ENCODE results near the gene FADS3.

The FADS3 gene

GRCh38 chr11:61910187-61911127 is 19.1 kb upstream of the FADS3 start:
- DNase-seq (ENCODE audit: low read depth): no peak
- TF ChIP-seq, protein P1, sequence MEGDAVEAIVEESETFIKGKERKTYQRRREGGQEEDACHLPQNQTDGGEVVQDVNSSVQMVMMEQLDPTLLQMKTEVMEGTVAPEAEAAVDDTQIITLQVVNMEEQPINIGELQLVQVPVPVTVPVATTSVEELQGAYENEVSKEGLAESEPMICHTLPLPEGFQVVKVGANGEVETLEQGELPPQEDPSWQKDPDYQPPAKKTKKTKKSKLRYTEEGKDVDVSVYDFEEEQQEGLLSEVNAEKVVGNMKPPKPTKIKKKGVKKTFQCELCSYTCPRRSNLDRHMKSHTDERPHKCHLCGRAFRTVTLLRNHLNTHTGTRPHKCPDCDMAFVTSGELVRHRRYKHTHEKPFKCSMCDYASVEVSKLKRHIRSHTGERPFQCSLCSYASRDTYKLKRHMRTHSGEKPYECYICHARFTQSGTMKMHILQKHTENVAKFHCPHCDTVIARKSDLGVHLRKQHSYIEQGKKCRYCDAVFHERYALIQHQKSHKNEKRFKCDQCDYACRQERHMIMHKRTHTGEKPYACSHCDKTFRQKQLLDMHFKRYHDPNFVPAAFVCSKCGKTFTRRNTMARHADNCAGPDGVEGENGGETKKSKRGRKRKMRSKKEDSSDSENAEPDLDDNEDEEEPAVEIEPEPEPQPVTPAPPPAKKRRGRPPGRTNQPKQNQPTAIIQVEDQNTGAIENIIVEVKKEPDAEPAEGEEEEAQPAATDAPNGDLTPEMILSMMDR (IDR thresholded peaks at IDR 0.05; ENCODE audit: insufficient read depth, low read depth, low read length, missing control alignments): no peak

DNA sequence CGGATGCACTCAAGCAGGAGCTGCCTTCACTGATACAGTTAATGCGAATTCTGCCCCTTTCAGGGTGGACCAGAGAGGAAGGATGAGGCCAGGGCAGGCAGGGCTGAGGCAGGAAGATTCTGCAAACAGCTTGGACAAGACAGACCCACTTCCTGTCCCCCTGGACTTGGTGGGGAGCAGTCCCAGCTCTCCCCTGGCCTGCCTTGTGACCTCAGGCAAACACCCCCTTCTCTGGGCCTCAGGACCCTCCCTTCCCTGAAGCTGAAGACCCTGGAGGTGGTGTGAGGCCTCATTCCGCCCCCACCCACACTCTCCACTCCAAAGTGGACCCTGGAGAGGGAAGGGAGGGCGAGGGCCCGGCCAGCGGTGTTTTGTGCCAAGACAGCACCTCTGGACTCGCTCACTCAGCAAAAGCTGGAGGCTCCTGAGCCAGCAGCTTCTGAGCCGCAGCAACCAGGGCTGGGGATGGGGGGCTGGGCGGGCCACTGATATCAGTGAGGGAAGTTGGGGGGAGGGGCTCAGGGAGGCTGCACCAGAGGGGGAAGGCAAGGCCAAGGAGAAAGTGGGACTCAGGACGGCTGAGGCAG is 17.5 kb upstream of the FADS3 start:
- DNase-seq (ENCODE audit: low read depth): no peak
- no peak overlapping the region for H3K4me3 ChIP-seq (ENCODE audit: low read length)
- TF ChIP-seq, protein P1 (IDR thresholded peaks at IDR 0.05; ENCODE audit: insufficient read depth, low read depth, low read length, missing control alignments): no peak

More at GRCh38 chr11:61910187-61911127, 19.1 kb upstream of the FADS3 start:
- H3K4me3 ChIP-seq (ENCODE audit: low read length): no peak overlapping the region

- no peak for DNase-seq (ENCODE audit: low read depth)
- TF ChIP-seq, protein P1 (IDR thresholded peaks at IDR 0.05; ENCODE audit: insufficient read depth, low read depth, low read length, missing control alignments): no peak
- H3K4me3 ChIP-seq (ENCODE audit: low read length): no peak overlapping the region
Measured at GRCh38 chr11:61907871-61908729, 16.8 kb upstream of the FADS3 start.

GRCh38 chr11:61907282-61907681 is 15.9 kb upstream of the FADS3 start:
- TF ChIP-seq, protein P1 (IDR thresholded peaks at IDR 0.05; ENCODE audit: insufficient read depth, low read depth, low read length, missing control alignments): no peak
- DNase-seq (ENCODE audit: low read depth): no peak
- H3K4me3 ChIP-seq (ENCODE audit: low read length): no peak overlapping the region

DNA sequence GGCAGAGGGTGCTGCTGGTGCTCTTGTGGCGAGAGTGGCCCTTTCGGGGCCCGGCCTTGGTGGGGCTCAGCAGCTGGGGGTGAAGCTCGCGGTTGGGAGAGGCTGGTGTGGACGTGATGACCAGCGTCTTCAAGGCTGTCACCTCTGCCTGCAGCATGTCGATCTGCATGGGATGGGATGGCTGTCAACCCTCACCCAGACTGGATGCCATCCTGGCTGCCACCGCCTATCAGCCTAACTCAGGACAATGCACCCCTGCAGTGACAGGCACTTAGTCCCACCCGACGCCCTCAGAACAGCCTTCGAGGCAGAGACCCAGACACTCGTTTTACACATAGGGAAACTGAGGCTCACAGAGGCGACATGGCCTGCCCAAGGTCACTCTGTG is 15.2 kb upstream of the FADS3 start:
- DNase-seq (ENCODE audit: low read depth): no peak
- H3K4me3 ChIP-seq (ENCODE audit: low read length): no peak overlapping the region
- TF ChIP-seq, protein P1 (IDR thresholded peaks at IDR 0.05; ENCODE audit: insufficient read depth, low read depth, low read length, missing control alignments): no peak

DNA sequence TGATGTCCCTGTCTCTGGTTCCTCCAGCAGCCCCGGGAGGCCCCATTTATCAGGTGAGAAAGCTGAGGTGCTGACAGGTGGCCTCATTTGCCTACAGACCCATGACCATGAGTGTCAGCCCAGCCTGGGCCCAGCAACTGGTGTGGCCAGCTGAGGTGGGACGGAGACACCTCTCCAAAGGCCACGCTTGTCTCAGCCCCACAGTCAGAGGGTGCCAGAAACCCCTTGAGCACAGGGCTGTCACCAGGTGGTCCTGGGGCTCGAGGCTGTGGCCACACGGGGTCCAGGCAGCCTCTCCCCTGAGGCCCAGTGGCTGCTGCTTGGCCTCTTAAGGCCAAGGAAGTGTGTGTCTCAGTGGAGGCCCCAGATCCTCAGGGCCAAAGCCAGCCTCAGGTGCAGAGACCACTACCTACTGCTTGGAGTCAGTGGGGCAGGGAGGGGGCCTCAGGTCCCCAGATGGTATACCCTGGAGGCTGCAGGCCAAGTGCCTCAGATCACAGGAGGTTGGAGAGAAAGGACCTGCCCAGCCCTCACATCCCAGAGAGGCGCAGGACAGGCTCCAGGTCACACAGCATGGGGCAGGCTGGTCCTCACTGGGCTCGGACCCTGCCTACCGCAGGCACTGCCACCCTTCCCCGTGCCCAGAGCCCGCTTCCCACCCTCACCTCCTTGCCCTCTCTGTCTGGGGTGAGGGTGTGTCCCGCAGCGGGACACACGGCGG is 14.6 kb upstream of the FADS3 start:
- no peak overlapping the region for H3K4me3 ChIP-seq (ENCODE audit: low read length)
- DNase-seq (ENCODE audit: low read depth): no peak

More for the DNA sequence above, 14.6 kb upstream of the FADS3 start:
- TF ChIP-seq, protein P1 (IDR thresholded peaks at IDR 0.05; ENCODE audit: insufficient read depth, low read depth, low read length, missing control alignments): no peak

Data from epithelial cell of esophagus (primary cell).